Smooth muscle cell (in vitro differentiated cells): ENCODE data around the gene LYPD3. TPM values are rescaled to one million over a fixed set of nuclear protein-coding genes. Genes with fewer than 3 reads are reported as not detected.

Experiments used
- DNase-seq: peaks from one replicate; lab custom pipeline; 2025; ENCODE audit not compliant: unreplicated experiment; lab: John Stamatoyannopoulos, UW
- H2AFZ ChIP-seq: fragments of 200-600 bp; sonication (generic); 2 replicates; pipeline ENCODE4 v1.6.0; 2016; ENCODE audit warnings: antibody characterized with exemption, low read depth, mild to moderate bottlenecking
- H3F3A ChIP-seq: fragments of 200-600 bp; sonication (generic); 2 replicates; pipeline ENCODE4 v1.6.0; 2017; ENCODE audit warnings: antibody characterized with exemption, low read depth
- H3K27ac ChIP-seq: fragments of 200-600 bp; sonication (generic); 2 replicates; pipeline ENCODE4 v1.5.1; 2016; ENCODE audit warnings: low read depth, mild to moderate bottlenecking
- H3K27me3 ChIP-seq: fragments of 200-600 bp; sonication (generic); 2 replicates; pipeline ENCODE4 v1.6.1; 2016; ENCODE audit warnings: low read depth, mild to moderate bottlenecking
- H3K36me3 ChIP-seq: fragments of 200-600 bp; sonication (generic); 2 replicates; pipeline ENCODE4 v1.5.1; 2016; ENCODE audit warnings: low read depth
- H3K4me1 ChIP-seq: fragments of 200-600 bp; sonication (generic); 2 replicates; pipeline ENCODE4 v1.5.1; 2016; ENCODE audit warnings: low read depth
- H3K4me2 ChIP-seq: fragments of 200-600 bp; sonication (generic); 2 replicates; pipeline ENCODE4 v1.6.0; 2016; ENCODE audit warnings: mild to moderate bottlenecking
- H3K4me3 ChIP-seq: fragments of 200-600 bp; sonication (generic); 2 replicates; pipeline ENCODE4 v1.5.1; 2016; ENCODE audit warnings: mild to moderate bottlenecking
- H3K79me2 ChIP-seq: fragments of 200-600 bp; sonication (generic); 2 replicates; pipeline ENCODE4 v1.6.0; 2016; ENCODE audit warnings: low read depth, mild to moderate bottlenecking
- H3K9ac ChIP-seq: fragments of 200-600 bp; sonication (generic); 2 replicates; pipeline ENCODE4 v1.6.0; 2016; ENCODE audit warnings: low read depth
- H3K9me3 ChIP-seq: fragments of 200-600 bp; sonication (generic); replicated peaks from 2 replicates; pipeline ENCODE4 v1.5.1; 2016; ENCODE audit warnings: low read depth
- H4K20me1 ChIP-seq: fragments of 200-600 bp; sonication (generic); 2 replicates; pipeline ENCODE4 v1.6.0; 2016; ENCODE audit warnings: low read depth
- CTCF ChIP-seq: fragments of 200-600 bp; sonication (generic); IDR thresholded peaks from 2 replicates; pipeline ENCODE4 v1.5.1; 2017; ENCODE audit warnings: borderline replicate concordance, mild to moderate bottlenecking, antibody characterized with exemption; ENCODE audit not compliant: insufficient read depth, poor library complexity, severe bottlenecking
- WGBS: methylation state at CpG from one replicate; pipeline ENCODE4 v1.1.7; 2016; ENCODE audit warnings: low lambda C conversion rate; 5-methylcytosine and 5-hydroxymethylcytosine counted together
- polyA plus RNA-seq: library from polyadenylated mRNA; unstranded; fragments of >200 nt; fragmentation: Nextera tagmentation; extraction: Ambion mirVana; gene quantifications from 2 replicates; pipeline ENCODE4 v1.2.1, GENCODE V29; 2016
- total RNA-seq: library from RNA; depleted of rRNA; stranded (reverse); fragments of >200 nt; gene quantifications from 2 replicates; pipeline ENCODE4 v1.2.3, GENCODE V29; 2014

LYPD3 gene
- total and polyA plus RNA-seq, 2 experiments from 2014 or later, result 17.9 to 20.6 TPM

GRCh38 chr19:43489310-43489709 is 23.9 kb upstream of the LYPD3 start:
- Histone ChIP-seq H3K27ac (no peak overlapping the region), H4K20me1 (no peaks in the 10 kb centered on the region), H3K4me3 (no peak overlapping the region), H3K4me2 (no peak overlapping the region), H3K36me3 (no peaks in the 10 kb centered on the region), H3K27me3 (no peaks in the 10 kb centered on the region), H3K79me2 (no peaks in the 10 kb centered on the region), H2AFZ (no peak overlapping the region), H3K4me1 (no peaks in the 10 kb centered on the region), H3F3A (no peaks in the 10 kb centered on the region), H3K9ac (no peak overlapping the region), H3K9me3 (no peaks in the 10 kb centered on the region)
- TF ChIP-seq CTCF, result no peak
- 94% methylated on average over 5 of the region's 5 CpGs for WGBS
- no peak for DNase-seq

GRCh38 chr19:43488179-43488578 is 22.8 kb upstream of the LYPD3 start:
- DNase-seq, result no peak
- Histone ChIP-seq H3K4me3 (no peak overlapping the region), H3K4me2 (no peak overlapping the region), H3K27ac (no peak overlapping the region), H3K9me3 (no peaks in the 10 kb centered on the region), H2AFZ (no peak overlapping the region), H3K79me2 (no peaks in the 10 kb centered on the region), H3K27me3 (no peaks in the 10 kb centered on the region), H3K36me3 (no peaks in the 10 kb centered on the region), H3F3A (no peaks in the 10 kb centered on the region), H3K9ac (no peak overlapping the region), H4K20me1 (no peaks in the 10 kb centered on the region), H3K4me1 (no peaks in the 10 kb centered on the region)
- 93% methylated on average over 8 of the region's 8 CpGs for WGBS
- TF ChIP-seq CTCF, result no peak

GRCh38 chr19:43486412-43486811 is 21.0 kb upstream of the LYPD3 start:
- no peaks in the 10 kb centered on the region for H3K27me3 ChIP-seq
- no peaks in the 10 kb centered on the region for H4K20me1 ChIP-seq
- DNase-seq, result no peak
- H3K9me3 ChIP-seq, result no peaks in the 10 kb centered on the region
- TF ChIP-seq CTCF, result no peak
- H3K36me3 ChIP-seq, result no peaks in the 10 kb centered on the region
- 99% methylated on average over 5 of the region's 7 CpGs for WGBS
- H3K9ac ChIP-seq, result no peak overlapping the region
- H3K4me1 ChIP-seq, result no peaks in the 10 kb centered on the region
- no peak overlapping the region for H3K4me2 ChIP-seq
- no peak overlapping the region for H2AFZ ChIP-seq
- H3K4me3 ChIP-seq, result no peak overlapping the region
- H3F3A ChIP-seq, result no peaks in the 10 kb centered on the region
- H3K79me2 ChIP-seq, result no peaks in the 10 kb centered on the region
- no peak overlapping the region for H3K27ac ChIP-seq

GRCh38 chr19:43485951-43486350 is 20.5 kb upstream of the LYPD3 start:
- WGBS, result 95% methylated on average over 6 of the region's 6 CpGs
- H4K20me1 ChIP-seq, result no peaks in the 10 kb centered on the region
- no peaks in the 10 kb centered on the region for H3K79me2 ChIP-seq

More at GRCh38 chr19:43485951-43486350, 20.5 kb upstream of the LYPD3 start:
- no peaks in the 10 kb centered on the region for H3K4me1 ChIP-seq
- TF ChIP-seq CTCF, result no peak
- H3K4me3 ChIP-seq, result no peak overlapping the region
- no peaks in the 10 kb centered on the region for H3K36me3 ChIP-seq
- no peak overlapping the region for H3K4me2 ChIP-seq
- no peaks in the 10 kb centered on the region for H3K9me3 ChIP-seq
- no peak overlapping the region for H3K9ac ChIP-seq
- no peaks in the 10 kb centered on the region for H3F3A ChIP-seq
- no peak overlapping the region for H2AFZ ChIP-seq
- H3K27ac ChIP-seq, result no peak overlapping the region
- DNase-seq, result no peak
- no peaks in the 10 kb centered on the region for H3K27me3 ChIP-seq
